Loucy (cell line): Measurements from ENCODE around the gene MRPL42.

Source experiments
- H2AFZ ChIP-seq: fragments of 200-600 bp; sonication (generic); 2 replicates; pipeline ENCODE4 v1.6.0; 2016; ENCODE audit warnings: antibody characterized with exemption, mild to moderate bottlenecking, low read length, moderate library complexity
- H3F3A ChIP-seq: fragments of 200-600 bp; 2 replicates; pipeline ENCODE4 v1.6.0; 2016; ENCODE audit warnings: antibody characterized with exemption, low read depth, mild to moderate bottlenecking
- H3K27me3 ChIP-seq: fragments of 200-600 bp; sonication (generic); 2 replicates; pipeline ENCODE4 v1.6.1; 2014; ENCODE audit warnings: low read length, mild to moderate bottlenecking; ENCODE audit not compliant: insufficient read depth, poor library complexity, severe bottlenecking
- H3K36me3 ChIP-seq: fragments of 200-600 bp; sonication (generic); 2 replicates; pipeline ENCODE4 v1.6.1; 2016; ENCODE audit warnings: low read length; ENCODE audit not compliant: insufficient read depth
- H3K4me1 ChIP-seq: fragments of 200-600 bp; sonication (generic); 2 replicates; pipeline ENCODE4 v1.5.1; 2014; ENCODE audit warnings: low read length, mild to moderate bottlenecking; ENCODE audit not compliant: insufficient read depth, poor library complexity, severe bottlenecking
- H3K4me2 ChIP-seq: fragments of 200-600 bp; sonication (generic); 2 replicates; pipeline ENCODE4 v1.6.0; 2014; ENCODE audit warnings: antibody characterized with exemption, low read length, low read depth, mild to moderate bottlenecking; ENCODE audit not compliant: poor library complexity, severe bottlenecking
- H3K4me3 ChIP-seq: fragments of 200-600 bp; sonication (generic); 2 replicates; pipeline ENCODE4 v1.5.1; 2014; ENCODE audit warnings: low read length, mild to moderate bottlenecking, mixed read lengths; ENCODE audit not compliant: poor library complexity, severe bottlenecking
- H3K79me2 ChIP-seq: fragments of 200-600 bp; sonication (generic); 2 replicates; pipeline ENCODE4 v1.6.1; 2014; ENCODE audit warnings: low read length; ENCODE audit not compliant: insufficient read depth
- H3K9ac ChIP-seq: fragments of 200-600 bp; sonication (generic); 2 replicates; pipeline ENCODE4 v1.6.0; 2014; ENCODE audit warnings: mild to moderate bottlenecking, low read depth, low read length, moderate library complexity; ENCODE audit not compliant: poor library complexity, severe bottlenecking
- H3K9me2 ChIP-seq: fragments of 200-600 bp; sonication (generic); replicated peaks from 2 replicates; pipeline ENCODE4 v1.6.1; 2016; ENCODE audit warnings: low read depth, low read length, mixed read lengths
- H3K9me3 ChIP-seq: fragments of 200-600 bp; sonication (generic); 2 replicates; pipeline ENCODE4 v1.6.1; 2014; ENCODE audit warnings: mild to moderate bottlenecking, antibody characterized with exemption, low read length, low read depth; ENCODE audit not compliant: insufficient read depth
- H4K20me1 ChIP-seq: fragments of 200-600 bp; sonication (generic); 2 replicates; pipeline ENCODE4 v1.6.0; 2014; ENCODE audit warnings: antibody characterized with exemption, low read length, mild to moderate bottlenecking; ENCODE audit not compliant: insufficient read depth, poor library complexity, severe bottlenecking
- CTCF ChIP-seq: fragments of 200-600 bp; sonication (generic); conservative IDR thresholded peaks from 2 replicates; pipeline ENCODE4 v1.5.1; 2014; ENCODE audit warnings: mild to moderate bottlenecking, antibody characterized with exemption, low read length
- EZH2phosphoT487 ChIP-seq: fragments of 200-600 bp; IDR thresholded peaks from 2 replicates; pipeline ENCODE4 v1.6.1; 2018; ENCODE audit warnings: antibody characterized with exemption, mild to moderate bottlenecking, moderate library complexity, borderline replicate concordance

Gene MRPL42

GRCh38 chr12:93451423-93452158 is 15.7 kb upstream of the MRPL42 start:
- Histone ChIP-seq H3K79me2 (no peaks in the 10 kb centered on the region), H3K9me3 (no peaks in the 10 kb centered on the region), H3F3A (no peaks in the 10 kb centered on the region), H2AFZ (0 out of 2 replicates have a peak overlapping the region, but pooled peaks have one; percentile 54), H3K4me2 (no peak overlapping the region), H3K9ac (no peak overlapping the region), H3K27me3 (no peaks in the 10 kb centered on the region), H3K36me3 (no peaks in the 10 kb centered on the region), H4K20me1 (no peaks in the 10 kb centered on the region), H3K4me1 (peaks cover 11% of the 10 kb centered on the region), H3K4me3 (no peak overlapping the region), H3K9me2 (no peaks in the 10 kb centered on the region)
- no peak for TF ChIP-seq CTCF
- TF ChIP-seq EZH2phosphoT487: no peak

DNA sequence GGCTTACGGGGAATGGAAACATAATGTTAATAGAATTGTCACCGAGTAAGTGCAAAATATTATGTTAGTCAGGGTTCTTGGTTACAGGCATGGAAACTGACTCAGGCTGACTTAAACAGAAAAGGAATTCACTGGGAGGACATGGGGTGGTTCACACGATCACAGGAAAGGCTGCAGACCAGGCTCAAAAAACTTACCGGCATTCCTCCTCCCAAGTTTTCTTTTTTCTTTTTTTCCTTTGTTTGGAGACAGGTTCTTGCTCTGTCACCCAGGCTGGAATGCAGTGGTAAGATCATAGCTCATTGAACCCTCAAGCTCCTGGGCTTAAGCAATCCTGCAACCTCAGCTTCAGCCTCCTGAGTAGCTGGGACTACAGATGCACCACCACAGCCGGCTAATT is 13.7 kb upstream of the MRPL42 start:
- H3K36me3 ChIP-seq: no peaks in the 10 kb centered on the region
- H3K4me1 ChIP-seq: peaks cover 11% of the 10 kb centered on the region

GRCh38 chr12:93456077-93456476 is 11.2 kb upstream of the MRPL42 start:
- Histone ChIP-seq H3K9ac (no peak overlapping the region), H3K4me3 (no peak overlapping the region), H3K4me2 (no peak overlapping the region), H3F3A (no peaks in the 10 kb centered on the region), H3K79me2 (no peaks in the 10 kb centered on the region), H4K20me1 (no peaks in the 10 kb centered on the region), H2AFZ (no peak overlapping the region), H3K9me3 (no peaks in the 10 kb centered on the region), H3K27me3 (no peaks in the 10 kb centered on the region), H3K9me2 (no peaks in the 10 kb centered on the region), H3K4me1 (peaks cover 5% of the 10 kb centered on the region), H3K36me3 (no peaks in the 10 kb centered on the region)
- TF ChIP-seq EZH2phosphoT487: no peak
- no peak for TF ChIP-seq CTCF

More for the DNA sequence above, 13.7 kb upstream of the MRPL42 start:
- H3K4me2 ChIP-seq: no peak overlapping the region
- TF ChIP-seq EZH2phosphoT487 (no peak), CTCF (no peak)
- no peak overlapping the region for H3K9ac ChIP-seq
- H3K9me2 ChIP-seq: no peaks in the 10 kb centered on the region
- H2AFZ ChIP-seq: no peak overlapping the region
- no peaks in the 10 kb centered on the region for H3K79me2 ChIP-seq
- no peaks in the 10 kb centered on the region for H3K9me3 ChIP-seq
- no peaks in the 10 kb centered on the region for H3F3A ChIP-seq
- no peak overlapping the region for H3K4me3 ChIP-seq
- no peaks in the 10 kb centered on the region for H3K27me3 ChIP-seq
- no peaks in the 10 kb centered on the region for H4K20me1 ChIP-seq
